GM12801 (cell line): ENCODE measurements around the gene LARGE1.

Source experiments
- CTCF ChIP-seq: IDR thresholded peaks from one replicate; pipeline ENCODE4 v1.5.1; 2011; ENCODE audit warnings: control low read depth; ENCODE audit not compliant: insufficient read length; ENCODE audit errors: extremely low read depth

The LARGE1 gene

DNA sequence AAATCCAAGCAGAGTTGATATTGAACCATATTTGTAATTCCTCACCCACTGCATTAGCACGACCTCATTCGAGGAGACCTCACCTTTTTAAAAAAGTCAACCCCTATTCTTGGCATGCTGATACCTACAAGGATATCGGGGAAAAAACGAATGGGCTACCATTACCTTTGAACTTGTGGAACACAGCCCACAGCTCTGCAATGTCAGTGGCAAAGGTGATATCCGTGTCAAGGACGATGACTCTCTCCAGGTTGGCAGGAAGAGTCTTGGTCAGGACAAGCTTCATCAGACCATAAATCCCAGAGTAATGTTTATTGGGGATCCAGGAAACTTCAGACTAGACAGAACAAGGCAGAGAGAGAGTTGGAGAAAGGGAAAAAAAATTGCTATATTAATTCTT lies 355.6 kb downstream of the LARGE1 start:
- TF ChIP-seq CTCF = no peak

- no peak for TF ChIP-seq CTCF
Measured at GRCh38 chr22:33563220-33563964, 356.9 kb downstream of the LARGE1 start.

- no peak for TF ChIP-seq CTCF
Measured at GRCh38 chr22:33562501-33562900, 357.8 kb downstream of the LARGE1 start.

- no peak for TF ChIP-seq CTCF
Measured at GRCh38 chr22:33561149-33561807, 359.0 kb downstream of the LARGE1 start.

GRCh38 chr22:33557836-33558235 lies 362.4 kb downstream of the LARGE1 start:
- no peak for TF ChIP-seq CTCF

DNA sequence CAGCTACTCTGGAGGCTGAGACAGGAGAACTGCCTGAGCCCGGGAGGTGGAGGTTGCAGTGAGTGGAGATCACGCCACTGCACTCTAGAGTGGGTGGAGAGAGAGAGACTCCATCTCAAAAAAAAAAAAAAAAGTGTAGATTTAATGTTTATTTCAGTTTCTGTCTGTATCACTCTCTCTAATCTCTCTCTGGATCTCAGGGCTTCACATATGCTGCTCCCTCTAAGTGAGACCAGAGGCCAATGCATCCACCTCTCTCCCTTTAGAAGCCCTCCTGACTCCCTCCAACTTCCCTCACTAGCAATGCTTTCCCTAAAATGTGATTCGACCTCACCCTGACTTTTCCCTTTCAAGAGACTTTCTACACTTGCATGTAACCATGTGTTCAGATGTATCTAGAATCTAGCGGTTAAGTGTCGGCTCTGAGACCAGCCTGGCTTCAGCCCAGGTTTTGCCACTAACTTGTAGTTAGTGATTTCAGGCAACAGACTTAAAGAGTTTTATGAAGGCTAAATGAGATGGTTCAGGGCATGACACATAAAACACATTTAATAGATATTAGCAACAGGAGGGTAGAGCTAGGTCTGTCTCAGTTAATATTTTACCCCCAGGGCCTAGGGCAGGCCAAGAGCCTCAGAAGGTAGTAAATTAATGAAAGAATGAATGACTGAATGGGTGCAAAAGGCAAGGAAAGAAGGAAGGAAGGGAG lies 364.3 kb downstream of the LARGE1 start:
- TF ChIP-seq CTCF = no peak

GRCh38 chr22:33553493-33553892 lies 366.8 kb downstream of the LARGE1 start:
- TF ChIP-seq CTCF = no peak
